ENCODE measurements around the gene NAALADL2.

The NAALADL2 gene

GRCh38 chr3:175383371-175383770 lies 524.2 kb downstream of the NAALADL2 start:
- H2AFZ ChIP-seq (ENCODE audit: low read depth, low read length, severe bottlenecking): no peak overlapping the region
- no peaks in the 10 kb centered on the region for H3K9me3 ChIP-seq (ENCODE audit: insufficient read depth, low read length)
- H3K4me3 ChIP-seq (ENCODE audit: insufficient read depth, low read length, poor library complexity, severe bottlenecking): no peak overlapping the region
- H3K9me2 ChIP-seq (replicated peaks; ENCODE audit: insufficient read depth, low read length): no peaks in the 10 kb centered on the region
- H3F3A ChIP-seq (ENCODE audit: insufficient read depth): no peaks in the 10 kb centered on the region
- no peaks in the 10 kb centered on the region for H3K36me3 ChIP-seq (ENCODE audit: low read length)
- H3K9ac ChIP-seq (ENCODE audit: low read length): no peak overlapping the region
- no peak for TF ChIP-seq EZH2phosphoT487 (conservative IDR thresholded peaks at IDR 0.05; ENCODE audit: low read length)
- TF ChIP-seq CTCF (IDR thresholded peaks at IDR 0.05; ENCODE audit: insufficient read depth, low read length, poor library complexity, severe bottlenecking): no peak
- H3K79me2 ChIP-seq (ENCODE audit: insufficient read depth, low read length): no peaks in the 10 kb centered on the region
- H3K4me2 ChIP-seq (ENCODE audit: low read depth, low read length, poor library complexity, severe bottlenecking): no peak overlapping the region
- H3K27me3 ChIP-seq (ENCODE audit: low read length): no peaks in the 10 kb centered on the region
- H4K20me1 ChIP-seq (ENCODE audit: low read depth, low read length): no peaks in the 10 kb centered on the region
- no peak overlapping the region for H3K27ac ChIP-seq (ENCODE audit: low read depth, low read length)

GRCh38 chr3:175383813-175384212 lies 524.7 kb downstream of the NAALADL2 start:
- no peaks in the 10 kb centered on the region for H3K27me3 ChIP-seq (ENCODE audit: low read length)

GRCh38 chr3:175384569-175384968 lies 525.4 kb downstream of the NAALADL2 start:
- Histone ChIP-seq H3K9ac (ENCODE audit: low read length) (no peak overlapping the region), H3F3A (ENCODE audit: insufficient read depth) (no peaks in the 10 kb centered on the region), H3K36me3 (ENCODE audit: low read length) (no peaks in the 10 kb centered on the region), H3K9me3 (ENCODE audit: insufficient read depth, low read length) (no peaks in the 10 kb centered on the region), H3K27ac (ENCODE audit: low read depth, low read length) (no peak overlapping the region), H2AFZ (ENCODE audit: low read depth, low read length, severe bottlenecking) (no peak overlapping the region), H3K4me2 (ENCODE audit: low read depth, low read length, poor library complexity, severe bottlenecking) (no peak overlapping the region), H3K79me2 (ENCODE audit: insufficient read depth, low read length) (no peaks in the 10 kb centered on the region), H3K9me2 (replicated peaks; ENCODE audit: insufficient read depth, low read length) (no peaks in the 10 kb centered on the region), H3K4me3 (ENCODE audit: insufficient read depth, low read length, poor library complexity, severe bottlenecking) (no peak overlapping the region), H4K20me1 (ENCODE audit: low read depth, low read length) (no peaks in the 10 kb centered on the region), H3K27me3 (ENCODE audit: low read length) (no peaks in the 10 kb centered on the region)
- TF ChIP-seq CTCF (IDR thresholded peaks at IDR 0.05; ENCODE audit: insufficient read depth, low read length, poor library complexity, severe bottlenecking): no peak
- no peak for TF ChIP-seq EZH2phosphoT487 (conservative IDR thresholded peaks at IDR 0.05; ENCODE audit: low read length)

More at GRCh38 chr3:175383813-175384212, 524.7 kb downstream of the NAALADL2 start:
- Histone ChIP-seq H3K79me2 (ENCODE audit: insufficient read depth, low read length) (no peaks in the 10 kb centered on the region), H3K4me2 (ENCODE audit: low read depth, low read length, poor library complexity, severe bottlenecking) (no peak overlapping the region), H3K9me2 (replicated peaks; ENCODE audit: insufficient read depth, low read length) (no peaks in the 10 kb centered on the region), H2AFZ (ENCODE audit: low read depth, low read length, severe bottlenecking) (no peak overlapping the region), H3K27ac (ENCODE audit: low read depth, low read length) (no peak overlapping the region), H3F3A (ENCODE audit: insufficient read depth) (no peaks in the 10 kb centered on the region), H3K4me3 (ENCODE audit: insufficient read depth, low read length, poor library complexity, severe bottlenecking) (no peak overlapping the region), H3K36me3 (ENCODE audit: low read length) (no peaks in the 10 kb centered on the region), H3K9me3 (ENCODE audit: insufficient read depth, low read length) (no peaks in the 10 kb centered on the region), H4K20me1 (ENCODE audit: low read depth, low read length) (no peaks in the 10 kb centered on the region), H3K9ac (ENCODE audit: low read length) (no peak overlapping the region)
- TF ChIP-seq EZH2phosphoT487 (conservative IDR thresholded peaks at IDR 0.05; ENCODE audit: low read length): no peak
- no peak for TF ChIP-seq CTCF (IDR thresholded peaks at IDR 0.05; ENCODE audit: insufficient read depth, low read length, poor library complexity, severe bottlenecking)
